HL-60 (cell line): ENCODE measurements around the gene PTPRD.

ENCODE experiments used
- DNase-seq, 2 experiments: peaks; one replicate each; pipeline ENCODE4 v3.0.0-alpha.2; 2010 to 2020; ENCODE audit warnings: low read depth in 1 of 2, low spot score in 1 of 2
- H3K27ac ChIP-seq: fragments of 250-450 bp; sonication (Bioruptor Pico); replicated peaks from 2 replicates; pipeline ENCODE4 v1.5.1; 2020; ENCODE audit warnings: mild to moderate bottlenecking, moderate library complexity
- H3K27me3 ChIP-seq: fragments of 250-450 bp; sonication (Bioruptor Pico); 2 replicates; pipeline ENCODE4 v1.5.1; 2021; ENCODE audit warnings: mild to moderate bottlenecking, moderate library complexity; ENCODE audit not compliant: insufficient read depth, poor library complexity, severe bottlenecking
- H3K4me3 ChIP-seq: replicated peaks from 2 replicates; pipeline ENCODE4 v1.5.1; 2011; ENCODE audit warnings: mild to moderate bottlenecking, control low read depth, low read length; ENCODE audit not compliant: insufficient read depth
- GABPA ChIP-seq: IDR thresholded peaks from 2 replicates; pipeline ENCODE4 v1.6.1; 2012; ENCODE audit warnings: low read depth
- POLR2AphosphoS5 ChIP-seq: IDR thresholded peaks from 2 replicates; pipeline ENCODE4 v1.6.1; 2012; ENCODE audit warnings: low read depth
- SPI1 ChIP-seq: IDR thresholded peaks from 2 replicates; pipeline ENCODE4 v1.6.1; 2012; ENCODE audit warnings: low read depth, mild to moderate bottlenecking, borderline replicate concordance
- TF ChIP-seq, protein P1 (sequence below): IDR thresholded peaks from 2 replicates; pipeline ENCODE4 v1.6.1; 2012; ENCODE audit warnings: low read depth; ENCODE audit not compliant: insufficient replicate concordance
- TF ChIP-seq, protein P2 (sequence below): IDR thresholded peaks from one replicate; pipeline ENCODE4 v1.5.1; 2011; ENCODE audit warnings: low read length, control low read depth, inconsistent platforms; ENCODE audit not compliant: insufficient read depth

PTPRD gene

DNA sequence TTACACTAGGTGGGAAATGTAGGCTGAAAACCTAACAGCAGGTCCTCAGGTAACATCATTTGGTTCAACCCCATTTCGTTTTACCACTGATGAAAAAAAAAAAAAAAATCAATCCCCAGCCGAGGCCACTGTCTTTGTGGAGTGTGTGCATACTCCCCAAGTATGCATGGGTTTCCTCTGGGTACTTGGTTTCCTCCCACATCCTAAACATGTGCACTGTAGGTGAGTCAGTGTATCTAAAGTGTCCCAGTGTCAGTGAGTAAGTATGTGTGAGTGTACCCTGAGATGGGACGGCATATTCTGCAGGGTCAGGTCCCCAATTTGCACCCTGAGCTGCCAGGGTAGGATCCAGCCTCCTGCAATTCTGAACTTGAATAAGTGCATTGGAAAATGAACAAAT is 1846.7 kb downstream of the PTPRD start:
- TF ChIP-seq, protein P1, sequence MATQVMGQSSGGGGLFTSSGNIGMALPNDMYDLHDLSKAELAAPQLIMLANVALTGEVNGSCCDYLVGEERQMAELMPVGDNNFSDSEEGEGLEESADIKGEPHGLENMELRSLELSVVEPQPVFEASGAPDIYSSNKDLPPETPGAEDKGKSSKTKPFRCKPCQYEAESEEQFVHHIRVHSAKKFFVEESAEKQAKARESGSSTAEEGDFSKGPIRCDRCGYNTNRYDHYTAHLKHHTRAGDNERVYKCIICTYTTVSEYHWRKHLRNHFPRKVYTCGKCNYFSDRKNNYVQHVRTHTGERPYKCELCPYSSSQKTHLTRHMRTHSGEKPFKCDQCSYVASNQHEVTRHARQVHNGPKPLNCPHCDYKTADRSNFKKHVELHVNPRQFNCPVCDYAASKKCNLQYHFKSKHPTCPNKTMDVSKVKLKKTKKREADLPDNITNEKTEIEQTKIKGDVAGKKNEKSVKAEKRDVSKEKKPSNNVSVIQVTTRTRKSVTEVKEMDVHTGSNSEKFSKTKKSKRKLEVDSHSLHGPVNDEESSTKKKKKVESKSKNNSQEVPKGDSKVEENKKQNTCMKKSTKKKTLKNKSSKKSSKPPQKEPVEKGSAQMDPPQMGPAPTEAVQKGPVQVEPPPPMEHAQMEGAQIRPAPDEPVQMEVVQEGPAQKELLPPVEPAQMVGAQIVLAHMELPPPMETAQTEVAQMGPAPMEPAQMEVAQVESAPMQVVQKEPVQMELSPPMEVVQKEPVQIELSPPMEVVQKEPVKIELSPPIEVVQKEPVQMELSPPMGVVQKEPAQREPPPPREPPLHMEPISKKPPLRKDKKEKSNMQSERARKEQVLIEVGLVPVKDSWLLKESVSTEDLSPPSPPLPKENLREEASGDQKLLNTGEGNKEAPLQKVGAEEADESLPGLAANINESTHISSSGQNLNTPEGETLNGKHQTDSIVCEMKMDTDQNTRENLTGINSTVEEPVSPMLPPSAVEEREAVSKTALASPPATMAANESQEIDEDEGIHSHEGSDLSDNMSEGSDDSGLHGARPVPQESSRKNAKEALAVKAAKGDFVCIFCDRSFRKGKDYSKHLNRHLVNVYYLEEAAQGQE: no peak
- TF ChIP-seq GABPA (no peak), POLR2AphosphoS5 (no peak), SPI1 (no peak)
- no peak for DNase-seq
- H3K27ac ChIP-seq: no peak overlapping the region
- H3K4me3 ChIP-seq: no peak overlapping the region
- H3K27me3 ChIP-seq: no peaks in the 10 kb centered on the region

DNA sequence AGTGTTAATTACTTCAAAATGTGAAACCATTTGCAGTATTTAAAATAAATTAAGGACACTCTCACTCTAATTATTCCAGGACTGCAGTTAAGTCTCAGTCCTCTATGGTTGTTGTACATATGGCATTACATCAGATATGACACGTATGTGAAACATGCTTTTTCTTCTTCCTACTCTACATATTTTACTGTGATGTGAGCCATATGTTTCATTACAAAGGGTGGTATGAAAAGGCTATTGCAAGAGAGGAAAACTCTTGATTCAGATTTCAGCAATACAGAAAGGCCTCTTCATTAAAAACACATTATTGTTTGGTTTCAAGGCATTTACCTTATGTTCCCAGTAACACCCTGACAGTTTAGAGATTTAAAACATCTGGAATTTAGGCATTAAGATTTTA is 1848.8 kb downstream of the PTPRD start:
- Histone ChIP-seq H3K27ac (no peak overlapping the region), H3K27me3 (no peaks in the 10 kb centered on the region), H3K4me3 (no peak overlapping the region)
- no peak for DNase-seq
- no peak for TF ChIP-seq GABPA
- TF ChIP-seq, protein P1: no peak
- no peak for TF ChIP-seq POLR2AphosphoS5
- no peak for TF ChIP-seq SPI1
- TF ChIP-seq, protein P2, sequence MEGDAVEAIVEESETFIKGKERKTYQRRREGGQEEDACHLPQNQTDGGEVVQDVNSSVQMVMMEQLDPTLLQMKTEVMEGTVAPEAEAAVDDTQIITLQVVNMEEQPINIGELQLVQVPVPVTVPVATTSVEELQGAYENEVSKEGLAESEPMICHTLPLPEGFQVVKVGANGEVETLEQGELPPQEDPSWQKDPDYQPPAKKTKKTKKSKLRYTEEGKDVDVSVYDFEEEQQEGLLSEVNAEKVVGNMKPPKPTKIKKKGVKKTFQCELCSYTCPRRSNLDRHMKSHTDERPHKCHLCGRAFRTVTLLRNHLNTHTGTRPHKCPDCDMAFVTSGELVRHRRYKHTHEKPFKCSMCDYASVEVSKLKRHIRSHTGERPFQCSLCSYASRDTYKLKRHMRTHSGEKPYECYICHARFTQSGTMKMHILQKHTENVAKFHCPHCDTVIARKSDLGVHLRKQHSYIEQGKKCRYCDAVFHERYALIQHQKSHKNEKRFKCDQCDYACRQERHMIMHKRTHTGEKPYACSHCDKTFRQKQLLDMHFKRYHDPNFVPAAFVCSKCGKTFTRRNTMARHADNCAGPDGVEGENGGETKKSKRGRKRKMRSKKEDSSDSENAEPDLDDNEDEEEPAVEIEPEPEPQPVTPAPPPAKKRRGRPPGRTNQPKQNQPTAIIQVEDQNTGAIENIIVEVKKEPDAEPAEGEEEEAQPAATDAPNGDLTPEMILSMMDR: no peak

DNA sequence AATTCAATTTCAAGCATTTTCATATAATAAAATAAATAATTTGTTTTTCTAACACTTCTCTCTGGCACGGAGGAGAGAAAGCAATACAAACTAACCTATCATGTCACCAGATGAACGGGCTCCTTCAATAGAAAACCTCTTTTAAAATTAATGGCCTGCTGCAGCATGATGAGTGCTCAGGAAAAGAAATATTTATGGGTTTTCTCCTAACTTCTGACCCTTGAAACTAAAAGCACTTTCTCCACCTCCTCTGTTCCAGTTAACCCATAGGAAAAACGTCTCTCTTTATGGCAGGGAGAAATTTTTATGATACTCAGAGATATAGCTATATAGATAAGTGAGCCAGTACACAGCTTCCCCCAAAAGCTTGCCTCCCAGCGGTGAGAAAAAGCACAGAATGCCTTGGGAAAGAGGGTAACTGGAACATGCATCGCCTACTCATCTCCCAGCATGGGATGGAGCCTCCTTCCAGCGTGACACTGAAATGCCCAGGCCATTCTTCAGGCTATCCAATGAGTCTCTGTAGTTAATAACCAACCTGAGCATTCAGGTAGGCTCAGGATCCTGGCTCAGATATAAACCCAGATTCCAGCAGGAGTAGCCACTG is 1850.2 kb downstream of the PTPRD start:
- DNase-seq: no peak
- H3K27me3 ChIP-seq: no peaks in the 10 kb centered on the region
- no peak overlapping the region for H3K27ac ChIP-seq
- H3K4me3 ChIP-seq: no peak overlapping the region
- no peak for TF ChIP-seq POLR2AphosphoS5
- TF ChIP-seq, protein P1: no peak
- TF ChIP-seq, protein P2: no peak
- no peak for TF ChIP-seq SPI1
- no peak for TF ChIP-seq GABPA
